Measurements from ENCODE around the gene FBXL22.

The FBXL22 gene

GRCh38 chr15:63572749-63573464 lies 24.3 kb upstream of the FBXL22 start:
- H3K9me3 ChIP-seq (replicated peaks; ENCODE audit: low read length), result no peaks in the 10 kb centered on the region
- no peaks in the 10 kb centered on the region for H3K27me3 ChIP-seq (ENCODE audit: control insufficient read depth, insufficient read depth, low read length)
- H3K4me2 ChIP-seq (ENCODE audit: low read length), result no peak overlapping the region
- H3K36me3 ChIP-seq (ENCODE audit: insufficient read depth, low read length), result peaks cover 31% of the 10 kb centered on the region
- no peak overlapping the region for H3K4me3 ChIP-seq (ENCODE audit: low read length)
- H3K9ac ChIP-seq (ENCODE audit: low read depth, low read length), result no peak overlapping the region
- H3K4me1 ChIP-seq (ENCODE audit: control insufficient read depth, insufficient read depth, low read length), result peaks cover 3% of the 10 kb centered on the region

- no peak overlapping the region for H3K9ac ChIP-seq (ENCODE audit: low read depth, low read length)
- no peak overlapping the region for H3K4me2 ChIP-seq (ENCODE audit: low read length)
- no peaks in the 10 kb centered on the region for H3K9me3 ChIP-seq (replicated peaks; ENCODE audit: low read length)
- no peak overlapping the region for H3K4me3 ChIP-seq (ENCODE audit: low read length)
- H3K4me1 ChIP-seq (ENCODE audit: control insufficient read depth, insufficient read depth, low read length), result peaks cover 3% of the 10 kb centered on the region
- peaks cover 31% of the 10 kb centered on the region for H3K36me3 ChIP-seq (ENCODE audit: insufficient read depth, low read length)
- no peaks in the 10 kb centered on the region for H3K27me3 ChIP-seq (ENCODE audit: control insufficient read depth, insufficient read depth, low read length)
Measured at GRCh38 chr15:63573533-63573932, 23.7 kb upstream of the FBXL22 start.

DNA sequence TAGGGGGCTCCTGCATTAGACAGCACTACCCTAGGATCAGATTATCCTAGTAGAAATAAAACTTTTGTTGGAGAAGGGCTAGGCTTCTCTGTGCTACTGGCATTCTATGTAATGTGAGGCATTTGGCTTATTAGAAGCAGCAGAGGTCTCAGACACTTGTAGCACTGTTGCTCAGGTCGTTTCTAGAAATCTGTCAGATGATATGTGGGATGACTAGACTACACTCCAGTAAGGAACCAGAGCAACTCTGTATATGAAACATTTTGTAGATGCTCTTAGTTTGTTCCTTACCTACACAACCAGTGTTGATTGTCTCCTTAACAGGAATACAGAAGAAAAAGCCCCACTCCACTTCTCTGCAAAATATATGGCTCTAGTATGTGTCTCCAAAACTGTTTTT lies 21.9 kb upstream of the FBXL22 start:
- Histone ChIP-seq H3K36me3 (ENCODE audit: insufficient read depth, low read length) (peaks cover 26% of the 10 kb centered on the region), H3K4me1 (ENCODE audit: control insufficient read depth, insufficient read depth, low read length) (peaks cover 3% of the 10 kb centered on the region), H3K9me3 (replicated peaks; ENCODE audit: low read length) (no peaks in the 10 kb centered on the region), H3K9ac (ENCODE audit: low read depth, low read length) (no peak overlapping the region), H3K4me2 (ENCODE audit: low read length) (no peak overlapping the region), H3K4me3 (ENCODE audit: low read length) (no peak overlapping the region), H3K27me3 (ENCODE audit: control insufficient read depth, insufficient read depth, low read length) (no peaks in the 10 kb centered on the region)

- Histone ChIP-seq H3K4me3 (ENCODE audit: low read length) (no peak overlapping the region), H3K9ac (ENCODE audit: low read depth, low read length) (no peak overlapping the region), H3K4me1 (ENCODE audit: control insufficient read depth, insufficient read depth, low read length) (peaks cover 3% of the 10 kb centered on the region), H3K27me3 (ENCODE audit: control insufficient read depth, insufficient read depth, low read length) (no peaks in the 10 kb centered on the region), H3K9me3 (replicated peaks; ENCODE audit: low read length) (no peaks in the 10 kb centered on the region), H3K36me3 (ENCODE audit: insufficient read depth, low read length) (peaks cover 19% of the 10 kb centered on the region), H3K4me2 (ENCODE audit: low read length) (no peak overlapping the region)
Measured at GRCh38 chr15:63576441-63576840, 20.7 kb upstream of the FBXL22 start.

GRCh38 chr15:63582179-63582578 lies 15.0 kb upstream of the FBXL22 start:
- no peak overlapping the region for H3K4me3 ChIP-seq (ENCODE audit: low read length)
- H3K36me3 ChIP-seq (ENCODE audit: insufficient read depth, low read length), result peaks cover 16% of the 10 kb centered on the region
- H3K9me3 ChIP-seq (replicated peaks; ENCODE audit: low read length), result no peaks in the 10 kb centered on the region
- no peaks in the 10 kb centered on the region for H3K27me3 ChIP-seq (ENCODE audit: control insufficient read depth, insufficient read depth, low read length)
- H3K9ac ChIP-seq (ENCODE audit: low read depth, low read length), result no peak overlapping the region
- H3K4me2 ChIP-seq (ENCODE audit: low read length), result no peak overlapping the region
- peaks cover 4% of the 10 kb centered on the region for H3K4me1 ChIP-seq (ENCODE audit: control insufficient read depth, insufficient read depth, low read length)

DNA sequence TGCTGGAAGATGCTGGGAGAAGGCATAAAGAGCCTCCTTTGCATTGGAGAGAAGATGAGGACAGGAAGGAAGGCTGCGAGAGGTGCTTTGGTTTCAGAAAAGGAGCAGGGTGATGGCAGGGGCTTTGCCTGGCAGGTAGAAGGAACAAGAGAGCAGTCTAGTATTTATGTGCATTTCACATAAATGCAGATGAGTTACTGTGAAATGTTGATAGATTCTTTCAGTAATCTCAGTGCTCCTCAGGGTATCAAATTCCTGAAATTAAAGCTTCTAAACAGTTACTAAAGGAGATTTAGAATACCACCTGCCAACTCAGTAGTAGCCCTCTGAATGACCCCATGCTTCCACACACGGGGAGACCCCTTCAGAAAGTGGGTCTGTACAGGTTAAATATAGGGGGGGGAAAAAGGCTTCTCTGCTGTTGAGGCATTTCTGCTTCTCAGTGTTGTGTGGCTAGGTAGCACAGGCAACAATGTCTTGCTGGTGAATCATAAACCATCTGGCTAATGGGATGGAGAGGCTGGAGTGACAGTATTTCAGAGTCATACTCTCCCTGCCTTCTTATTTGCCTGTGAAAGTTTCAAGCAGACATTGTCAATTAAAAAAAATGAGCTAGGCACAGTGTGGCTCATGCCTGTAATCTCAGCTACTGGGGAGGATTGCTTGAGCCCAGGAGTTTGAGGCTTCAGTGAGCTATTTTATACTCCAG lies 14.3 kb upstream of the FBXL22 start:
- Histone ChIP-seq H3K9me3 (replicated peaks; ENCODE audit: low read length) (no peaks in the 10 kb centered on the region), H3K4me3 (ENCODE audit: low read length) (no peak overlapping the region), H3K4me1 (ENCODE audit: control insufficient read depth, insufficient read depth, low read length) (peaks cover 4% of the 10 kb centered on the region), H3K36me3 (ENCODE audit: insufficient read depth, low read length) (peaks cover 17% of the 10 kb centered on the region), H3K9ac (ENCODE audit: low read depth, low read length) (no peak overlapping the region), H3K27me3 (ENCODE audit: control insufficient read depth, insufficient read depth, low read length) (no peaks in the 10 kb centered on the region), H3K4me2 (ENCODE audit: low read length) (no peak overlapping the region)

DNA sequence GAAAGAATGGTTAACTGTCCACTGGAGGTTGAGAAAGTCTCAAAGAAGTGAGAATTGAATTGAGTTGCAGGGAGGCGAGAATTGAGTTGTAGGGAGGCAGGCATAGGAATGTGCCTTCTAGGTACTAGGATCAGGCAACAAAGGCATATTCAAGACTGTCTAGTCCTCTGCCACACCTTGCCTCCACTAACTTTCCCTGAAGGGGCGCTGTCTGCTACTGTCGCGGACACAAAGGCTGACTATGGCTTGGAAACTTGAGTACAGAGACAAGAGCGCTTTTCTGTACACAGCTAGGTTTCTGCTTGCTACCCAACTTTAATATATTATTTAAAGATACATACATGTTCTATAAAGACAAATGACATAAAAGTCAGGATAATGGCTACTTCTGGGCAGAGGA lies 10.4 kb upstream of the FBXL22 start:
- peaks cover 4% of the 10 kb centered on the region for H3K4me1 ChIP-seq (ENCODE audit: control insufficient read depth, insufficient read depth, low read length)
- H3K4me3 ChIP-seq (ENCODE audit: low read length), result no peak overlapping the region
- peaks cover 44% of the 10 kb centered on the region for H3K36me3 ChIP-seq (ENCODE audit: insufficient read depth, low read length)
- no peak overlapping the region for H3K9ac ChIP-seq (ENCODE audit: low read depth, low read length)
- H3K4me2 ChIP-seq (ENCODE audit: low read length), result no peak overlapping the region
- H3K27me3 ChIP-seq (ENCODE audit: control insufficient read depth, insufficient read depth, low read length), result no peaks in the 10 kb centered on the region
- no peaks in the 10 kb centered on the region for H3K9me3 ChIP-seq (replicated peaks; ENCODE audit: low read length)

GRCh38 chr15:63587527-63587926 lies 9.7 kb upstream of the FBXL22 start:
- Histone ChIP-seq H3K4me3 (ENCODE audit: low read length) (no peak overlapping the region), H3K9me3 (replicated peaks; ENCODE audit: low read length) (no peaks in the 10 kb centered on the region), H3K36me3 (ENCODE audit: insufficient read depth, low read length) (peaks cover 37% of the 10 kb centered on the region), H3K9ac (ENCODE audit: low read depth, low read length) (no peak overlapping the region), H3K4me2 (ENCODE audit: low read length) (no peak overlapping the region), H3K4me1 (ENCODE audit: control insufficient read depth, insufficient read depth, low read length) (peaks cover 4% of the 10 kb centered on the region), H3K27me3 (ENCODE audit: control insufficient read depth, insufficient read depth, low read length) (no peaks in the 10 kb centered on the region)

- Histone ChIP-seq H3K4me2 (ENCODE audit: low read length) (no peak overlapping the region), H3K9ac (ENCODE audit: low read depth, low read length) (no peak overlapping the region), H3K9me3 (replicated peaks; ENCODE audit: low read length) (no peaks in the 10 kb centered on the region), H3K36me3 (ENCODE audit: insufficient read depth, low read length) (peaks cover 46% of the 10 kb centered on the region), H3K4me3 (ENCODE audit: low read length) (no peak overlapping the region), H3K27me3 (ENCODE audit: control insufficient read depth, insufficient read depth, low read length) (no peaks in the 10 kb centered on the region), H3K4me1 (ENCODE audit: control insufficient read depth, insufficient read depth, low read length) (no peaks in the 10 kb centered on the region)
Measured at GRCh38 chr15:63588826-63589225, 8.4 kb upstream of the FBXL22 start.

- Histone ChIP-seq H3K27me3 (ENCODE audit: control insufficient read depth, insufficient read depth, low read length) (no peaks in the 10 kb centered on the region), H3K4me1 (ENCODE audit: control insufficient read depth, insufficient read depth, low read length) (peaks cover 6% of the 10 kb centered on the region), H3K36me3 (ENCODE audit: insufficient read depth, low read length) (peaks cover 43% of the 10 kb centered on the region), H3K4me3 (ENCODE audit: low read length) (no peak overlapping the region), H3K9ac (ENCODE audit: low read depth, low read length) (no peak overlapping the region), H3K9me3 (replicated peaks; ENCODE audit: low read length) (no peaks in the 10 kb centered on the region), H3K4me2 (ENCODE audit: low read length) (no peak overlapping the region)
Measured at GRCh38 chr15:63593705-63594671, 3.2 kb upstream of the FBXL22 start.

- H3K4me1 ChIP-seq (ENCODE audit: control insufficient read depth, insufficient read depth, low read length), result peaks cover 15% of the 10 kb centered on the region
- no peak overlapping the region for H3K4me3 ChIP-seq (ENCODE audit: low read length)
- H3K9me3 ChIP-seq (replicated peaks; ENCODE audit: low read length), result no peaks in the 10 kb centered on the region
- H3K36me3 ChIP-seq (ENCODE audit: insufficient read depth, low read length), result peaks cover 36% of the 10 kb centered on the region
- no peak overlapping the region for H3K9ac ChIP-seq (ENCODE audit: low read depth, low read length)
- no peak overlapping the region for H3K4me2 ChIP-seq (ENCODE audit: low read length)
- no peaks in the 10 kb centered on the region for H3K27me3 ChIP-seq (ENCODE audit: control insufficient read depth, insufficient read depth, low read length)
Measured at GRCh38 chr15:63595065-63595464, 2.1 kb upstream of the FBXL22 start.
